GM23338 (cell line): ENCODE measurements around the gene ITCH. TPM values are rescaled to one million over a fixed set of nuclear protein-coding genes. Genes with fewer than 3 reads are reported as not detected.

Experiments used
- ATAC-seq: fragments of 200-7000 bp; cut with Tn5 transposase; 3 replicates; pipeline ENCODE4 v1.9.1; 2020
- DNase-seq: peaks from one replicate; pipeline ENCODE4 v3.0.0-alpha.2; 2015; ENCODE audit warnings: low spot score
- H2AFZ ChIP-seq: fragments of 200-600 bp; sonication (generic); 2 replicates; pipeline ENCODE4 v1.8.0; 2016; ENCODE audit warnings: antibody characterized with exemption, mild to moderate bottlenecking, moderate library complexity
- H3F3A ChIP-seq: fragments of 200-600 bp; sonication (generic); replicated peaks from 2 replicates; pipeline ENCODE4 v1.8.0; 2017; ENCODE audit warnings: antibody characterized with exemption, mixed run types, low read depth
- H3K27ac ChIP-seq: fragments of 200-600 bp; sonication (generic); 2 replicates; pipeline ENCODE4 v1.6.1; 2016; ENCODE audit warnings: low read depth
- H3K27me3 ChIP-seq: fragments of 200-600 bp; sonication (generic); 2 replicates; pipeline ENCODE4 v1.8.0; 2016; ENCODE audit warnings: mild to moderate bottlenecking, mixed run types, moderate library complexity; ENCODE audit not compliant: insufficient read depth
- H3K36me3 ChIP-seq: fragments of 200-600 bp; sonication (generic); 2 replicates; pipeline ENCODE4 v1.8.0; 2016; ENCODE audit warnings: mild to moderate bottlenecking; ENCODE audit not compliant: insufficient read depth
- H3K4me1 ChIP-seq: fragments of 200-600 bp; sonication (generic); 2 replicates; pipeline ENCODE4 v1.8.0; 2016; ENCODE audit warnings: mild to moderate bottlenecking, moderate library complexity; ENCODE audit not compliant: insufficient read depth
- H3K4me2 ChIP-seq: fragments of 200-600 bp; sonication (generic); 2 replicates; pipeline ENCODE4 v1.7.1; 2017; ENCODE audit warnings: mixed run types
- H3K4me3 ChIP-seq: fragments of 200-600 bp; sonication (generic); 2 replicates; pipeline ENCODE4 v1.6.1; 2016; ENCODE audit warnings: mixed run types
- H3K79me2 ChIP-seq: fragments of 200-600 bp; sonication (generic); replicated peaks from 2 replicates; pipeline ENCODE4 v1.8.0; 2017; ENCODE audit warnings: mild to moderate bottlenecking; ENCODE audit not compliant: insufficient read depth
- H3K9me2 ChIP-seq: fragments of 200-600 bp; sonication (generic); 2 replicates; pipeline ENCODE4 v1.8.0; 2017; ENCODE audit not compliant: insufficient read depth
- H4K20me1 ChIP-seq: fragments of 200-600 bp; sonication (generic); replicated peaks from 2 replicates; pipeline ENCODE4 v1.8.0; 2017; ENCODE audit warnings: mild to moderate bottlenecking; ENCODE audit not compliant: insufficient read depth
- H3K27ac Mint-ChIP-seq: 2 replicates; pipeline ENCODE4 v1.8.0; 2020; ENCODE audit warnings: inconsistent platforms, mild to moderate bottlenecking, moderate library complexity, mixed read lengths
- H3K27me3 Mint-ChIP-seq: 3 replicates; pipeline ENCODE4 v1.8.0; 2022; ENCODE audit warnings: low read depth, mild to moderate bottlenecking, moderate library complexity, mixed read lengths, inconsistent platforms; ENCODE audit not compliant: insufficient read depth, poor library complexity
- H3K36me3 Mint-ChIP-seq: 3 replicates; pipeline ENCODE4 v1.8.0; 2021; ENCODE audit warnings: low read depth, mild to moderate bottlenecking, inconsistent platforms, moderate library complexity, mixed read lengths
- H3K4me1 Mint-ChIP-seq: 3 replicates; pipeline ENCODE4 v1.8.0; 2020; ENCODE audit warnings: mild to moderate bottlenecking, inconsistent platforms, mixed read lengths
- H3K4me3 Mint-ChIP-seq: 3 replicates; pipeline ENCODE4 v1.8.0; 2021; ENCODE audit warnings: moderate library complexity, mild to moderate bottlenecking, inconsistent platforms, mixed read lengths
- H3K9me3 Mint-ChIP-seq: 3 replicates; pipeline ENCODE4 v1.8.0; 2020; ENCODE audit warnings: moderate library complexity, mild to moderate bottlenecking, inconsistent platforms, mixed read lengths
- CREB1 ChIP-seq: fragments of 250-450 bp; sonication (Bioruptor Pico); IDR thresholded peaks from 2 replicates; pipeline ENCODE4 v1.5.0; 2020; ENCODE audit warnings: low read depth, mild to moderate bottlenecking, moderate library complexity
- ETS1 ChIP-seq: IDR thresholded peaks from 2 replicates; pipeline ENCODE4 v1.6.1; 2016; ENCODE audit warnings: antibody characterized with exemption
- EZH2 ChIP-seq: fragments of 200-600 bp; sonication (generic); IDR thresholded peaks from one replicate; pipeline ENCODE4 v1.8.0; 2017; ENCODE audit warnings: antibody characterized with exemption, mild to moderate bottlenecking, low read depth; ENCODE audit not compliant: unreplicated experiment
- EZH2phosphoT487 ChIP-seq: fragments of 200-600 bp; sonication (generic); IDR thresholded peaks from one replicate; pipeline ENCODE4 v1.8.1; 2018; ENCODE audit warnings: antibody characterized with exemption; ENCODE audit not compliant: unreplicated experiment
- NANOG ChIP-seq: IDR thresholded peaks from 2 replicates; pipeline ENCODE4 v1.6.1; 2016; ENCODE audit warnings: antibody characterized with exemption, borderline replicate concordance
- ZNF331 ChIP-seq: fragments of 250-450 bp; sonication (Bioruptor Pico); IDR thresholded peaks from 2 replicates; pipeline ENCODE4 v1.5.0; 2020; ENCODE audit warnings: low read depth, mild to moderate bottlenecking, moderate library complexity
- polyA plus RNA-seq: library from polyadenylated mRNA; unstranded; fragments of >200 nt; fragmentation: Nextera tagmentation; extraction: Ambion mirVana; gene quantifications from 2 replicates; pipeline ENCODE4 v1.2.1, GENCODE V29; 2016
- total RNA-seq: library from RNA; depleted of rRNA; stranded (reverse); fragments of >200 nt; shearing (Covaris generic); gene quantifications from 2 replicates; pipeline ENCODE4 v1.2.3, GENCODE V29; 2014
- TF ChIP-seq, protein P1 (sequence below), 2 experiments: fragments of 200-600 bp in 1 of 2; sonication (generic) in 1 of 2; conservative IDR thresholded peaks; 2 replicates each; pipeline versions ENCODE4 v1.5.1 to v1.6.1; 2016 to 2017; ENCODE audit warnings: antibody characterized with exemption in 2 of 2, low read depth in 2 of 2, mild to moderate bottlenecking in 2 of 2, moderate library complexity in 1 of 2
- TF ChIP-seq, protein P2 (sequence below): fragments of 250-450 bp; sonication (Bioruptor Pico); IDR thresholded peaks from 2 replicates; pipeline ENCODE4 v1.5.0; 2020; ENCODE audit warnings: mild to moderate bottlenecking, moderate library complexity

ITCH gene
- total and polyA plus RNA-seq, 2 experiments from 2014 or later, result 16.4 to 31.6 TPM

DNA sequence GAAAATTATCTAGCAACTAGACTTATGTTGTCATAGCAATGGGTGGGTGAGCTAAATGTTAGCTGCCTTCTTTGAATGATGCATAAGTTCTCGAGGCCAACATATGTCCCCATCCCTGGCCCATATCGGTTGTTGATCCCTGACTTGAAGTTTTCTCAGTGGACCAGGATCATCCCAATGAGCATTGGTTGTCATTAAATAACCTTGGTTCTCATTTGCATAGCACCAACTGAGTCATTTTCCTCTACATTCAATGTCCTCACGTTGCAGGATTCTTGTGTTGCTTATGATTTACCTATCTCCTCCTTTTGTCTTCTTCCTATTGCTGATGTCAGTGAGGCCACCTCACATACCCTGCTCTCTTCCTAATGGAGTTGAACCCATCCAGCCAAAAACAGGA lies 47.8 kb upstream of the ITCH start:
- H3K27ac Mint-ChIP-seq, result no peak overlapping the region

More for the DNA sequence above, 47.8 kb upstream of the ITCH start:
- Histone ChIP-seq H3F3A (no peaks in the 10 kb centered on the region), H3K27ac (no peak overlapping the region), H3K4me3 (no peak overlapping the region), H2AFZ (no peak overlapping the region), H3K36me3 (no peaks in the 10 kb centered on the region), H3K27me3 (peaks cover 9% of the 10 kb centered on the region), H3K4me1 (peaks cover 11% of the 10 kb centered on the region), H4K20me1 (no peaks in the 10 kb centered on the region), H3K9me2 (peaks cover 10% of the 10 kb centered on the region; the same call in 1 of the 2 replicates), H3K79me2 (no peaks in the 10 kb centered on the region), H3K4me2 (no peak overlapping the region)
- peaks cover 4% of the 10 kb centered on the region; the same call in 2 of the 3 replicates for H3K9me3 Mint-ChIP-seq
- peaks cover 4% of the 10 kb centered on the region for H3K36me3 Mint-ChIP-seq
- H3K4me3 Mint-ChIP-seq, result no peak overlapping the region
- H3K27me3 Mint-ChIP-seq, result peaks cover 10% of the 10 kb centered on the region
- DNase-seq, result no peak
- TF ChIP-seq NANOG (no peak), EZH2phosphoT487 (no peak), ZNF331 (no peak), EZH2 (no peak), ETS1 (no peak), CREB1 (CRISPR knock-in tag) (no peak)
- TF ChIP-seq, protein P1, sequence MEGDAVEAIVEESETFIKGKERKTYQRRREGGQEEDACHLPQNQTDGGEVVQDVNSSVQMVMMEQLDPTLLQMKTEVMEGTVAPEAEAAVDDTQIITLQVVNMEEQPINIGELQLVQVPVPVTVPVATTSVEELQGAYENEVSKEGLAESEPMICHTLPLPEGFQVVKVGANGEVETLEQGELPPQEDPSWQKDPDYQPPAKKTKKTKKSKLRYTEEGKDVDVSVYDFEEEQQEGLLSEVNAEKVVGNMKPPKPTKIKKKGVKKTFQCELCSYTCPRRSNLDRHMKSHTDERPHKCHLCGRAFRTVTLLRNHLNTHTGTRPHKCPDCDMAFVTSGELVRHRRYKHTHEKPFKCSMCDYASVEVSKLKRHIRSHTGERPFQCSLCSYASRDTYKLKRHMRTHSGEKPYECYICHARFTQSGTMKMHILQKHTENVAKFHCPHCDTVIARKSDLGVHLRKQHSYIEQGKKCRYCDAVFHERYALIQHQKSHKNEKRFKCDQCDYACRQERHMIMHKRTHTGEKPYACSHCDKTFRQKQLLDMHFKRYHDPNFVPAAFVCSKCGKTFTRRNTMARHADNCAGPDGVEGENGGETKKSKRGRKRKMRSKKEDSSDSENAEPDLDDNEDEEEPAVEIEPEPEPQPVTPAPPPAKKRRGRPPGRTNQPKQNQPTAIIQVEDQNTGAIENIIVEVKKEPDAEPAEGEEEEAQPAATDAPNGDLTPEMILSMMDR (conservative IDR thresholded peaks at IDR 0.05; ENCODE audit: low read depth in 2 of 2), result no peak
- TF ChIP-seq, protein P2, sequence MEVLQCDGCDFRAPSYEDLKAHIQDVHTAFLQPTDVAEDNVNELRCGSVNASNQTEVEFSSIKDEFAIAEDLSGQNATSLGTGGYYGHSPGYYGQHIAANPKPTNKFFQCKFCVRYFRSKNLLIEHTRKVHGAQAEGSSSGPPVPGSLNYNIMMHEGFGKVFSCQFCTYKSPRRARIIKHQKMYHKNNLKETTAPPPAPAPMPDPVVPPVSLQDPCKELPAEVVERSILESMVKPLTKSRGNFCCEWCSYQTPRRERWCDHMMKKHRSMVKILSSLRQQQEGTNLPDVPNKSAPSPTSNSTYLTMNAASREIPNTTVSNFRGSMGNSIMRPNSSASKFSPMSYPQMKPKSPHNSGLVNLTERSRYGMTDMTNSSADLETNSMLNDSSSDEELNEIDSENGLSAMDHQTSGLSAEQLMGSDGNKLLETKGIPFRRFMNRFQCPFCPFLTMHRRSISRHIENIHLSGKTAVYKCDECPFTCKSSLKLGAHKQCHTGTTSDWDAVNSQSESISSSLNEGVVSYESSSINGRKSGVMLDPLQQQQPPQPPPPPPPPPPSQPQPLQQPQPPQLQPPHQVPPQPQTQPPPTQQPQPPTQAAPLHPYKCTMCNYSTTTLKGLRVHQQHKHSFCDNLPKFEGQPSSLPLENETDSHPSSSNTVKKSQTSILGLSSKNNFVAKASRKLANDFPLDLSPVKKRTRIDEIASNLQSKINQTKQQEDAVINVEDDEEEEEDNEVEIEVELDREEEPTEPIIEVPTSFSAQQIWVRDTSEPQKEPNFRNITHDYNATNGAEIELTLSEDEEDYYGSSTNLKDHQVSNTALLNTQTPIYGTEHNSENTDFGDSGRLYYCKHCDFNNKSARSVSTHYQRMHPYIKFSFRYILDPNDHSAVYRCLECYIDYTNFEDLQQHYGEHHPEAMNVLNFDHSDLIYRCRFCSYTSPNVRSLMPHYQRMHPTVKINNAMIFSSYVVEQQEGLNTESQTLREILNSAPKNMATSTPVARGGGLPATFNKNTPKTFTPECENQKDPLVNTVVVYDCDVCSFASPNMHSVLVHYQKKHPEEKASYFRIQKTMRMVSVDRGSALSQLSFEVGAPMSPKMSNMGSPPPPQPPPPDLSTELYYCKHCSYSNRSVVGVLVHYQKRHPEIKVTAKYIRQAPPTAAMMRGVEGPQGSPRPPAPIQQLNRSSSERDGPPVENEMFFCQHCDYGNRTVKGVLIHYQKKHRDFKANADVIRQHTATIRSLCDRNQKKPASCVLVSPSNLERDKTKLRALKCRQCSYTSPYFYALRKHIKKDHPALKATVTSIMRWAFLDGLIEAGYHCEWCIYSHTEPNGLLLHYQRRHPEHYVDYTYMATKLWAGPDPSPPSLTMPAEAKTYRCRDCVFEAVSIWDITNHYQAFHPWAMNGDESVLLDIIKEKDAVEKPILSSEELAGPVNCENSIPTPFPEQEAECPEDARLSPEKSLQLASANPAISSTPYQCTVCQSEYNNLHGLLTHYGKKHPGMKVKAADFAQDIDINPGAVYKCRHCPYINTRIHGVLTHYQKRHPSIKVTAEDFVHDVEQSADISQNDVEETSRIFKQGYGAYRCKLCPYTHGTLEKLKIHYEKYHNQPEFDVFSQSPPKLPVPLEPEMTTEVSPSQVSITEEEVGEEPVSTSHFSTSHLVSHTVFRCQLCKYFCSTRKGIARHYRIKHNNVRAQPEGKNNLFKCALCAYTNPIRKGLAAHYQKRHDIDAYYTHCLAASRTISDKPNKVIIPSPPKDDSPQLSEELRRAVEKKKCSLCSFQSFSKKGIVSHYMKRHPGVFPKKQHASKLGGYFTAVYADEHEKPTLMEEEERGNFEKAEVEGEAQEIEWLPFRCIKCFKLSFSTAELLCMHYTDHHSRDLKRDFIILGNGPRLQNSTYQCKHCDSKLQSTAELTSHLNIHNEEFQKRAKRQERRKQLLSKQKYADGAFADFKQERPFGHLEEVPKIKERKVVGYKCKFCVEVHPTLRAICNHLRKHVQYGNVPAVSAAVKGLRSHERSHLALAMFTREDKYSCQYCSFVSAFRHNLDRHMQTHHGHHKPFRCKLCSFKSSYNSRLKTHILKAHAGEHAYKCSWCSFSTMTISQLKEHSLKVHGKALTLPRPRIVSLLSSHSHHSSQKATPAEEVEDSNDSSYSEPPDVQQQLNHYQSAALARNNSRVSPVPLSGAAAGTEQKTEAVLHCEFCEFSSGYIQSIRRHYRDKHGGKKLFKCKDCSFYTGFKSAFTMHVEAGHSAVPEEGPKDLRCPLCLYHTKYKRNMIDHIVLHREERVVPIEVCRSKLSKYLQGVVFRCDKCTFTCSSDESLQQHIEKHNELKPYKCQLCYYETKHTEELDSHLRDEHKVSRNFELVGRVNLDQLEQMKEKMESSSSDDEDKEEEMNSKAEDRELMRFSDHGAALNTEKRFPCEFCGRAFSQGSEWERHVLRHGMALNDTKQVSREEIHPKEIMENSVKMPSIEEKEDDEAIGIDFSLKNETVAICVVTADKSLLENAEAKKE (CRISPR knock-in tag), result no peak
- H3K4me1 Mint-ChIP-seq, result peaks cover 14% of the 10 kb centered on the region
- ATAC-seq, result no peak
